ENCODE results near the gene STPG3. TPM values are rescaled to one million over a fixed set of nuclear protein-coding genes. Genes with fewer than 3 reads are reported as not detected.

STPG3 gene
- total and polyA plus RNA-seq, 3 donors from 2014 or later = 14.6 to 58.9 (median 34.1) TPM

DNA sequence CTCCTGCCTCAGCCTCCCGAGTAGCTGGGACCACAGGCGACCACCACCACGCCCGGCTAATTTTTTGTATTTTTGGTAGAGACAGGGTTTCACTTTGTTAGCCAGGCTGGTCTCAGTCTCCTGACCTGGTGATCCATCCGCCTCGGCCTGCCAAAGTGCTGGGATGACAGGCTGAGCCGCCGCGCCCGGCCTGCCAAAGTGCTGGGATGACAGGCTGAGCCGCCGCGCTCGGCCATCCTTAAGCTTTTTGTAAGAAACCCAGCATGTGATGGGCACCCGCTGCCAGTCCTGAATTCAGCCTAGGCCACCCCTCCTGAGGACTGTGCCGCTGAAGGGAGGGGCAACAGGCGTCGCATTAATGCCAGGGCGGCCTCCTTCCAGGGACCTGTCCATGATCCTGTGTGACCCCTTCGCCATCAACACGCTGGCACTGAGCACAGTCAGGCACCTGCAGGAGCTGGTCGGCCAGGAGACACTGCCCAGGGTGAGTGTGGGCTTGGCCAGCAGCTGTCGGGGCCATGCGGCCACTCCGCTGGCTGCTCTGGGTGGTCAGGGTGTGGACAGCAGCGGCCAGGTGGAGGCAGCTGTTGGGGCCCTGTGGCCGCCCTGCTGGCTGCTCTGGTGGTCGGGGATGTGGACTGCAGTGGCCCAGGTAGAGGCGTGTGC, 14.5 kb downstream of the STPG3 start:
- no peak for TF ChIP-seq POLR2A (IDR thresholded peaks at IDR 0.05)
- TF ChIP-seq, protein P1, sequence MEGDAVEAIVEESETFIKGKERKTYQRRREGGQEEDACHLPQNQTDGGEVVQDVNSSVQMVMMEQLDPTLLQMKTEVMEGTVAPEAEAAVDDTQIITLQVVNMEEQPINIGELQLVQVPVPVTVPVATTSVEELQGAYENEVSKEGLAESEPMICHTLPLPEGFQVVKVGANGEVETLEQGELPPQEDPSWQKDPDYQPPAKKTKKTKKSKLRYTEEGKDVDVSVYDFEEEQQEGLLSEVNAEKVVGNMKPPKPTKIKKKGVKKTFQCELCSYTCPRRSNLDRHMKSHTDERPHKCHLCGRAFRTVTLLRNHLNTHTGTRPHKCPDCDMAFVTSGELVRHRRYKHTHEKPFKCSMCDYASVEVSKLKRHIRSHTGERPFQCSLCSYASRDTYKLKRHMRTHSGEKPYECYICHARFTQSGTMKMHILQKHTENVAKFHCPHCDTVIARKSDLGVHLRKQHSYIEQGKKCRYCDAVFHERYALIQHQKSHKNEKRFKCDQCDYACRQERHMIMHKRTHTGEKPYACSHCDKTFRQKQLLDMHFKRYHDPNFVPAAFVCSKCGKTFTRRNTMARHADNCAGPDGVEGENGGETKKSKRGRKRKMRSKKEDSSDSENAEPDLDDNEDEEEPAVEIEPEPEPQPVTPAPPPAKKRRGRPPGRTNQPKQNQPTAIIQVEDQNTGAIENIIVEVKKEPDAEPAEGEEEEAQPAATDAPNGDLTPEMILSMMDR (IDR thresholded peaks at IDR 0.05) = no peak
- Histone ChIP-seq H3K36me3 (ENCODE audit: low read depth, missing control alignments) (no peaks in the 10 kb centered on the region), H3K4me1 (peaks cover 10% of the 10 kb centered on the region), H3K27ac (no peak overlapping the region), H3K9me3 (no peaks in the 10 kb centered on the region), H3K27me3 (no peaks in the 10 kb centered on the region), H3K4me3 (no peak overlapping the region)
- 83 to 92% methylated on average over 10 to 29 of the region's 29 CpGs for WGBS, 2 donors
- DNase-seq = no peak
- intact Hi-C loops (cut with DNase I; ENCODE audit: low total_unique reads) = no loop called here

DNA sequence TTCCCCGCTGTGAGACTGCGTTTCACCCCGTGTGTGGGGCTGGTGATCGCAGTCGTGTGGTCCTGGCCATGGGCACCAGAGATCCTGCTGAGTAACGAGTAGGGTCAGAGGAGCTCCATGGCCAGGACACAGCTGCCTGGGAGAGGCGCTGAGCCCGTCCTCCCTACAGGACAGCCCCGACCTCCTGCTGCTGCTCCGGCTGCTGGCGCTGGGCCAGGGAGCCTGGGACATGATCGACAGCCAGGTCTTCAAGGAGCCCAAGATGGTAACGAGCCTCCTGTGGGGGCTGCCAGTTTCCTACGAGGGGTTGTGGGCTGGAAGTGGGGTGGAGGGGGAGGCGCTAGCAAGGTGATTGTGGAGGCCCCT, 15.1 kb downstream of the STPG3 start:
- peaks cover 10% of the 10 kb centered on the region for H3K4me1 ChIP-seq
- TF ChIP-seq, protein P1 (IDR thresholded peaks at IDR 0.05) = no peak
- no peaks in the 10 kb centered on the region for H3K36me3 ChIP-seq (ENCODE audit: low read depth, missing control alignments)
- 87 to 90% methylated on average over 7 to 15 of the region's 15 CpGs for WGBS, 2 donors
- intact Hi-C loops (cut with DNase I; ENCODE audit: low total_unique reads) = no loop called here
- no peaks in the 10 kb centered on the region for H3K9me3 ChIP-seq
- H3K27me3 ChIP-seq = no peaks in the 10 kb centered on the region
- H3K27ac ChIP-seq = no peak overlapping the region
- DNase-seq = no peak
- no peak overlapping the region for H3K4me3 ChIP-seq

DNA sequence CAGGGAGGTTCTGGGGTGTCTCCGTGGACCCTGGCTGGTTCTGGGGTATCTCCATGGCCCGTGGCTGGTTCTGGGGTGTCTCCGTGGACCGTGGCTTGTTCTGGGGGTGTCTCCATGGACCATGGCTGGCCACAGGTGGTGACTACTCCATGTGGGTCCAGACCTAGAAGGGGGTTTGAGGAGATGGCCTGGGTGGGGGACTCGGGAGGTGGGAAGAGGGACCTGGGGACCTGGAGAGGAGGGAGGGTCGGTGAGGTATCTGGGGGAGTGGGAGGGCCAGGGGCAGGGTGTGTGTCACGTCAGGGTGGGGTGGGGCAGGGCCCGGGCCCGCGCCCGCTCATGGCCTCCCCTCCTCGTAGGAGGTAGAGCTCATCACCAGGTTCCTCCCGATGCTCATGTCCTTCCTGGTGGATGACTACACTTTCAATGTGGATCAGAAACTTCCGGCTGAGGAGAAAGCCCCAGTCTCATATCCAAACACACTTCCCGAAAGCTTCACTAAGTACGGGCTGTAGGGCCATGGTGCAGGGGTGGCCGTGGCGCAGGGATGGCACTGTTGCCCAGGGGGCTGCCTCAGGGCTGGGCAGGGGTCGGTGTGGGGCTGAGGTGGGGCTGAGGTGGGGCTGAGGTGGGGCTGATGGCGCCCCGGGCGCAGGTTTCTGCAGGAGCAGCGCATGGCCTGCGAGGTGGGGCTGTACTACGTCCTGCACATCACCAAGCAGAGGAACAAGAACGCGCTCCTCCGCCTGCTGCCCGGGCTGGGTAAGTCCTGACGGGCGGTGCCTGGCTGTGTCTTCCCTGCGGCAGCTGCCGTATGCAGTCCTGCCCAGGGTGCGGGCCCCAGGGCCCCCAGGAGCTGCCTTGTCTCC, 15.7 kb downstream of the STPG3 start:
- intact Hi-C loops (cut with DNase I; ENCODE audit: low total_unique reads) = no loop called here
- Histone ChIP-seq H3K36me3 (ENCODE audit: low read depth, missing control alignments) (no peaks in the 10 kb centered on the region), H3K27ac (no peak overlapping the region), H3K4me3 (no peak overlapping the region), H3K4me1 (peaks cover 10% of the 10 kb centered on the region), H3K27me3 (no peaks in the 10 kb centered on the region), H3K9me3 (no peaks in the 10 kb centered on the region)
- no peak for DNase-seq
- TF ChIP-seq, protein P1 (IDR thresholded peaks at IDR 0.05) = no peak
- no peak for TF ChIP-seq POLR2A (IDR thresholded peaks at IDR 0.05)
- 89 to 92% methylated on average over 25 to 34 of the region's 34 CpGs for WGBS, 2 donors

DNA sequence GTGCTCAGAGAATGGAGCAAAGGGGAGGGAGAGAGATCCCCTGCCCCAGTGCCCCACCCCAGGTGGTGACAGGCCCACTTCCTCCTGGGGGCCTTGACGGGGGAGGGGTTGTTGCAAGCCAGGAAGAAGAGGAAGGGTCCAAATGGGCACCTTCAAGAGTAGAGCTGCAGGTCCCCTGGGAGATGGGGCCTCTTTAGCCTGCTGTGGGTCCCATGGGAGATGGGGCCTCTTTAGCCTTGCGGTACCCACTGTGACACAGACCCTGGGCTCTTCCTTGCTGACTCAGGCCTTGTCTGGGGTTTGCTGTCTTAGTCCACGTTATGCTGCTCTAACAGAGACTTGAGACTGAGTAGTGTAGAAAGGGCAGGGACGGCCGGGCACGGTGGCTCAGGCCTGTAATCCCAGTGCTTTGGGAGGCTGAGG, 16.9 kb downstream of the STPG3 start:
- WGBS, 2 donors = 89 to 95% methylated on average over 5 to 6 of the region's 6 CpGs
- H3K36me3 ChIP-seq (ENCODE audit: low read depth, missing control alignments) = no peaks in the 10 kb centered on the region
- TF ChIP-seq, protein P1 (IDR thresholded peaks at IDR 0.05) = no peak
- TF ChIP-seq POLR2A (IDR thresholded peaks at IDR 0.05) = no peak
- H3K27ac ChIP-seq = no peak overlapping the region
- no peaks in the 10 kb centered on the region for H3K9me3 ChIP-seq
- no peak for DNase-seq
- no peak overlapping the region for H3K4me3 ChIP-seq
- no peaks in the 10 kb centered on the region for H3K27me3 ChIP-seq
- peaks cover 10% of the 10 kb centered on the region for H3K4me1 ChIP-seq
- intact Hi-C loops (cut with DNase I; ENCODE audit: low total_unique reads) = no loop called here
